ENCODE measurements around the gene TMEM138.

DNA sequence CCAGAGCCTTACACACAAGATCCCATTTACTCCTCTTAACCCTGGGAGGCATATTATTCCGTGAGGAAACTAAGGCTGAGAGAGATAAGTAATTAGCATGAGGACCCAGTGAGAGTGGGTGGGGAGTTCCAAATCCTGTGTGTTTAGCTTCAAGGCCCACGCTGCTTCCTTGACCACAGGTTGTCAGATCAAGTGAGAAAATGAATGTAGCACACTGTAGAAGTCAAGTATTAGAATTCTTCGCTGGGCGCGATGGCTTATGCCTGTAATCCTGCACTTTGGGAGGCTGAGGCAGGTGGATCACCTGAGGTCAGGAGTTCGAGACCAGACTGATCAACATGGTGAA is 4.3 kb upstream of the TMEM138 start:
- TF ChIP-seq GATA2 (IDR thresholded peaks at IDR 0.05; ENCODE audit: low read depth, low read length) (no peak), GATA3 (IDR thresholded peaks at IDR 0.05; ENCODE audit: low read depth, low read length) (no peak)

Data from SH-SY5Y (cell line).